GM18505 (cell line): ENCODE results near the gene ADGRD1.
"Not testable (repeated sequence)": the region's sequence is repeated elsewhere in the genome, so short reads cannot be mapped to it uniquely, and the experiment has no call there.

ENCODE experiments used
- ATAC-seq: cut with Tn5 transposase; IDR thresholded peaks from one replicate; pipeline ENCODE4 v1.9.1; 2021; ENCODE audit not compliant: unreplicated experiment
- POLR2A ChIP-seq: IDR thresholded peaks from 4 replicates; pipeline ENCODE4 v1.6.1; 2011; ENCODE audit warnings: borderline replicate concordance; ENCODE audit not compliant: insufficient read depth, insufficient read length; ENCODE audit errors: extremely low read depth

ADGRD1 gene

GRCh38 chr12:130932061-130932930, 21.4 kb upstream of the ADGRD1 start:
- no peak for ATAC-seq
- TF ChIP-seq POLR2A, result no peak

- TF ChIP-seq POLR2A, result no peak
- ATAC-seq, result no peak
Observed at GRCh38 chr12:130933269-130933995, 20.3 kb upstream of the ADGRD1 start.

GRCh38 chr12:130934753-130935152, 19.0 kb upstream of the ADGRD1 start:
- TF ChIP-seq POLR2A, result no peak
- no peak for ATAC-seq

GRCh38 chr12:130936561-130936960, 17.1 kb upstream of the ADGRD1 start:
- no peak for TF ChIP-seq POLR2A
- no peak for ATAC-seq

- ATAC-seq, result no peak
- TF ChIP-seq POLR2A, result no peak
Observed at GRCh38 chr12:130937063-130937462, 16.6 kb upstream of the ADGRD1 start.

- not testable (repeated sequence) for ATAC-seq
Observed at GRCh38 chr12:130937546-130937945, 16.2 kb upstream of the ADGRD1 start.

- ATAC-seq, result no peak
Observed at GRCh38 chr12:130938186-130938585, 15.5 kb upstream of the ADGRD1 start.

GRCh38 chr12:130944878-130945277, 8.8 kb upstream of the ADGRD1 start:
- ATAC-seq, result no peak
- no peak for TF ChIP-seq POLR2A

More at GRCh38 chr12:130938186-130938585, 15.5 kb upstream of the ADGRD1 start:
- no peak for TF ChIP-seq POLR2A

- TF ChIP-seq POLR2A, result no peak
- no peak for ATAC-seq
Observed at GRCh38 chr12:130945786-130946492, 7.8 kb upstream of the ADGRD1 start.

GRCh38 chr12:130947028-130947613, 6.6 kb upstream of the ADGRD1 start:
- ATAC-seq, result no peak
- no peak for TF ChIP-seq POLR2A

GRCh38 chr12:130948136-130948535, 5.6 kb upstream of the ADGRD1 start:
- ATAC-seq, result no peak
- no peak for TF ChIP-seq POLR2A

- no peak for ATAC-seq
- TF ChIP-seq POLR2A, result no peak
Observed at GRCh38 chr12:130948751-130949150, 5.0 kb upstream of the ADGRD1 start.

- no peak for TF ChIP-seq POLR2A
- ATAC-seq, result no peak
Observed at GRCh38 chr12:130949806-130950205, 3.9 kb upstream of the ADGRD1 start.
